Muscle layer of colon (tissue), 2 donors: ENCODE data around the gene WBP4.

Source experiments
- H3K27ac ChIP-seq: one replicate; pipeline ENCODE4 v1.7.0; 2013; ENCODE audit warnings: low read depth, mild to moderate bottlenecking, low read length, moderate library complexity
- H3K27me3 ChIP-seq, 2 donors: one replicate each; pipeline ENCODE4 v1.7.0; 2013; ENCODE audit warnings: low read length in 2 of 2, mild to moderate bottlenecking in 2 of 2; ENCODE audit not compliant: insufficient read depth in 2 of 2, control insufficient read depth in 1 of 2
- H3K36me3 ChIP-seq: one replicate; pipeline ENCODE4 v1.7.0; 2013; ENCODE audit warnings: mild to moderate bottlenecking, low read length; ENCODE audit not compliant: insufficient read depth
- H3K4me1 ChIP-seq: one replicate; pipeline ENCODE4 v1.7.0; 2013; ENCODE audit warnings: mild to moderate bottlenecking, low read length; ENCODE audit not compliant: insufficient read depth
- H3K4me3 ChIP-seq, 2 donors: one replicate each; pipeline ENCODE4 v1.7.0; 2013; ENCODE audit warnings: low read length in 2 of 2, low read depth in 1 of 2, mild to moderate bottlenecking in 1 of 2, moderate library complexity in 1 of 2
- H3K9ac ChIP-seq: one replicate; pipeline ENCODE4 v1.7.0; 2013; ENCODE audit warnings: low read length
- H3K9me3 ChIP-seq: one replicate; pipeline ENCODE4 v1.7.0; 2013; ENCODE audit warnings: mild to moderate bottlenecking, low read length
- donor health status: abdominal sarcoma.
- donor health status: Adenocarcinoma of cecum.

Gene WBP4

GRCh38 chr13:41060082-41060723 lies 1.1 kb upstream of the WBP4 start:
- peak overlapping the region; percentile 95 for H3K27ac ChIP-seq
- peaks cover 1% of the 10 kb centered on the region for H3K36me3 ChIP-seq
- H3K4me1 ChIP-seq: peaks cover 64% of the 10 kb centered on the region
- H3K27me3 ChIP-seq: no peaks in the 10 kb centered on the region
- H3K4me3 ChIP-seq: peak overlapping the region; percentile 38 to 94
- H3K9me3 ChIP-seq: no peaks in the 10 kb centered on the region
- H3K9ac ChIP-seq: peak overlapping the region; percentile 97

DNA sequence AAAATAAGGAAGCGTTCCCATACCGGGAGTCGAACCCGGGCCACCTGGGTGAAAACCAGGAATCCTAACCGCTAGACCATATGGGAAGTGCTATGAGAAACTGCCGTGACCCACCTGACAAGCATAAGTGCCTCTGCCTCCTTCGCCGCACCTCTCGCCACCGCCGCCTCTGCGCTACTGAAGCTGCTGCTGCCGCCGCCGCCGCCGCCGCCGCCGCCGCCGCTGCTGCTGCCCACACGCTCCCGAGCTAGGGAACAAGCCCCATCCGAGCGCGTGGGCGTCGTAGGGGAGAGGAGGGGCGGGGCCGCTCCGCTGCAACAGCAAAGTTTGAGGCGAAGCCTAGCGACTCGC lies 610 bp upstream of the WBP4 start:
- Histone ChIP-seq H3K36me3 (peaks cover 6% of the 10 kb centered on the region), H3K27ac (peak overlapping the region; percentile 95), H3K9ac (peak overlapping the region; percentile 97), H3K27me3 (no peaks in the 10 kb centered on the region), H3K9me3 (no peaks in the 10 kb centered on the region), H3K4me3 (peak overlapping the region; percentile 38 to 94), H3K4me1 (peaks cover 68% of the 10 kb centered on the region)

- peak overlapping the region; percentile 97 for H3K9ac ChIP-seq
- H3K4me3 ChIP-seq: peak overlapping the region; percentile 38 to 94
- no peaks in the 10 kb centered on the region for H3K27me3 ChIP-seq
- H3K4me1 ChIP-seq: peaks cover 57% of the 10 kb centered on the region
- H3K9me3 ChIP-seq: no peaks in the 10 kb centered on the region
- peaks cover 18% of the 10 kb centered on the region for H3K36me3 ChIP-seq
- peak overlapping the region; percentile 95 for H3K27ac ChIP-seq
Observed at GRCh38 chr13:41061914-41062837, 867 bp downstream of the WBP4 start.

DNA sequence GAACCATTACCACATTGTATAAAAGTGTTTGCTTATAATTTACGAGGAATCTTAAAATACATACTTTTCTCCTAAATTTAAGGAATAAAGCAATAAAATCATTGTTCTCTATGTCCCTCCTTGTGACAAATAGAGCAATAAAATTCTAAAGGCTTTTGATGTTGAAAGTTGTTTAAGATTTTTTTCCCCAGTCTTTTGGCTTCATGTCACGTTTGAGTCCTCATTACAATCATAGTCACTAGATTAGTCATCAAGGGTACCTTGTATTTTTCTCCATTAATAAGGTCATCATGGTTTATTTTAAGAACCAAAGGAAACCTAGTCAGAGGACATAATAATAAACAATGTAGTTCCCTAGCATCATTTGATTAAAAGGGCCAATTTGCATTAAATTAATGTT lies 3.2 kb downstream of the WBP4 start:
- peak overlapping the region; percentile 64 for H3K27ac ChIP-seq
- H3K4me3 ChIP-seq: no peak overlapping the region

GRCh38 chr13:41065078-41065477 lies 3.8 kb downstream of the WBP4 start:
- H3K36me3 ChIP-seq: peaks cover 44% of the 10 kb centered on the region
- H3K9ac ChIP-seq: no peak overlapping the region
- H3K4me3 ChIP-seq: no peak overlapping the region
- peak overlapping the region; percentile 64 for H3K27ac ChIP-seq
- peaks cover 36% of the 10 kb centered on the region for H3K4me1 ChIP-seq
- no peaks in the 10 kb centered on the region for H3K9me3 ChIP-seq
- H3K27me3 ChIP-seq: no peaks in the 10 kb centered on the region

More for the DNA sequence above, 3.2 kb downstream of the WBP4 start:
- peaks cover 36% of the 10 kb centered on the region for H3K4me1 ChIP-seq
- no peaks in the 10 kb centered on the region for H3K9me3 ChIP-seq
- peaks cover 38% of the 10 kb centered on the region for H3K36me3 ChIP-seq
- no peaks in the 10 kb centered on the region for H3K27me3 ChIP-seq
- H3K9ac ChIP-seq: no peak overlapping the region

- H3K27ac ChIP-seq: no peak overlapping the region
- H3K36me3 ChIP-seq: peaks cover 55% of the 10 kb centered on the region
- H3K9ac ChIP-seq: no peak overlapping the region
- no peaks in the 10 kb centered on the region for H3K4me1 ChIP-seq
- H3K9me3 ChIP-seq: no peaks in the 10 kb centered on the region
- no peak overlapping the region for H3K4me3 ChIP-seq
- H3K27me3 ChIP-seq: no peaks in the 10 kb centered on the region
Observed at GRCh38 chr13:41074523-41074922, 13.2 kb downstream of the WBP4 start.

- Histone ChIP-seq H3K9ac (no peak overlapping the region), H3K27me3 (no peaks in the 10 kb centered on the region), H3K9me3 (no peaks in the 10 kb centered on the region), H3K4me3 (no peak overlapping the region), H3K27ac (no peak overlapping the region), H3K36me3 (peaks cover 53% of the 10 kb centered on the region), H3K4me1 (no peaks in the 10 kb centered on the region)
Observed at GRCh38 chr13:41075034-41075433, 13.7 kb downstream of the WBP4 start.

- Histone ChIP-seq H3K9me3 (no peaks in the 10 kb centered on the region), H3K4me3 (no peak overlapping the region), H3K27me3 (no peaks in the 10 kb centered on the region), H3K36me3 (peaks cover 48% of the 10 kb centered on the region), H3K4me1 (no peaks in the 10 kb centered on the region), H3K9ac (no peak overlapping the region), H3K27ac (no peak overlapping the region)
Observed at GRCh38 chr13:41075485-41075884, 14.2 kb downstream of the WBP4 start.

DNA sequence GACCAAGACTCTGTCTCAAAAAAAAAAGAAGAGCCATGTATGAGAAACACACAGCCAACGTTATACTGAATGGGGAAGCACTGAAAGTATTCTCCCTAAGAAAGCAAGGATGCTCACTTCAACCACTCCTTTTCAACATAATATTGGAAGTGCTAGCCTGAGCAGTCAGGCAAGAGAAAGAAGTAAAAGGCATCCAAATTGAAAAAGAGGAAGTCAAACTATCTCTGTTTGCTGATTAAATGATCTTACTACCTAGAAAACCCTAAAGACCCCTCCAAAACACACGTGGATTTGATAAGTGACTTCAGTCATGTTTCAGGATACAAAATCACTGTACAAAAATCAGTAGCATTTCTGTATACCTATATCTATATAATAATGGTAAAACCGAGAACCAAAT lies 16.2 kb downstream of the WBP4 start:
- Histone ChIP-seq H3K36me3 (peaks cover 42% of the 10 kb centered on the region), H3K4me3 (no peak overlapping the region), H3K27me3 (no peaks in the 10 kb centered on the region), H3K9me3 (no peaks in the 10 kb centered on the region), H3K9ac (no peak overlapping the region), H3K4me1 (no peaks in the 10 kb centered on the region), H3K27ac (no peak overlapping the region)

GRCh38 chr13:41079725-41080124 lies 18.4 kb downstream of the WBP4 start:
- Histone ChIP-seq H3K9me3 (no peaks in the 10 kb centered on the region), H3K4me3 (no peak overlapping the region), H3K4me1 (no peaks in the 10 kb centered on the region), H3K27ac (no peak overlapping the region), H3K27me3 (no peaks in the 10 kb centered on the region), H3K36me3 (peaks cover 41% of the 10 kb centered on the region), H3K9ac (no peak overlapping the region)

DNA sequence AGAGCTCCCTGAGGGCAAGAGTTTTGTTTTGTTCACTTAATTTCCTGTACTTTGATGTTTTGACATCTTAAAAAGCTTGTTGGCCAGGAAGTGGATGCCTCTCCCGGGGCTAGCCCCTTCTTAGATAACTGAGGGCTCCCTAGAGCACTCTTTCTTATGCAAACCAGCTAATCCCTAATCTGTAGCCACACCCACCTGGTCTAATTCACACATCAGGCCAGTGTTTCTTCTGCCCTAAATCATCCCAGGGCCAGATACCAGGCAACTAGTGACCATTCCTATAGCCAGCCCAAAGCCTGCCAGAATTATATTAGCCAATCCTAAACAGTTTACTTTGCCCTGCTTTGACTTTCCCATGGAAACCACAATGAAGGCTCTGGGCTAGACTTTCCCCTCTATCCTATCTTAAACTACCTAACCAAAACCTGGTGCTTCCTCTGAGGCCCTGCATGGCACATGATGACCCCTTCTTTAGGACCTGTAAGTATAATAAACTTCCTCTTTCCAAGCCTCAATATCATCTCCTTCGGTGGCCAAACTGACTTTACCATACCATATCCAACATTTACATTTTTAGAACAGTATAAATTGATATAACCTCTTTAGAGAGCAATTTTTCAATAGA lies 24.8 kb downstream of the WBP4 start:
- no peak overlapping the region for H3K4me3 ChIP-seq
- no peaks in the 10 kb centered on the region for H3K4me1 ChIP-seq
- no peak overlapping the region for H3K27ac ChIP-seq
- peaks cover 15% of the 10 kb centered on the region for H3K36me3 ChIP-seq
- H3K9me3 ChIP-seq: no peaks in the 10 kb centered on the region
- H3K9ac ChIP-seq: no peak overlapping the region
- H3K27me3 ChIP-seq: no peaks in the 10 kb centered on the region
